Activated T-cell treated with anti-CD3 and anti-CD28 coated beads, Interleukin-2, amount 50 U/mL, for 4 hours (primary cell): ENCODE measurements around the gene GRM4. TPM values are rescaled to one million over a fixed set of nuclear protein-coding genes. Genes with fewer than 3 reads are reported as not detected.
"Not testable (repeated sequence)": the region's sequence is repeated elsewhere in the genome, so short reads cannot be mapped to it uniquely, and the experiment has no call there.

ENCODE experiments used
- ATAC-seq, 2 donors: fragments of 200-7000 bp; cut with Tn5 transposase; one replicate each; pipeline ENCODE4 v1.10.0; 2021
- DNase-seq: peaks from one replicate; pipeline ENCODE4 v3.0.0-alpha.2; 2020
- H3K27me3 Mint-ChIP-seq: one replicate; pipeline ENCODE4 v1.8.0; 2021; ENCODE audit warnings: low read depth, mixed read lengths
- H3K36me3 Mint-ChIP-seq: one replicate; pipeline ENCODE4 v1.8.0; 2022; ENCODE audit warnings: mixed read lengths; ENCODE audit not compliant: insufficient read depth
- H3K4me1 Mint-ChIP-seq: one replicate; pipeline ENCODE4 v1.8.0; 2021; ENCODE audit warnings: low read depth, mixed read lengths
- H3K4me3 Mint-ChIP-seq: one replicate; pipeline ENCODE4 v1.8.0; 2021; ENCODE audit warnings: mild to moderate bottlenecking, moderate library complexity, mixed read lengths
- H3K9me3 Mint-ChIP-seq: one replicate; pipeline ENCODE4 v1.8.0; 2021; ENCODE audit warnings: mixed read lengths
- total RNA-seq, 3 donors: library from RNA; stranded (reverse); gene quantifications; one replicate each; pipeline ENCODE4 v1.2.1, GENCODE V29; 2021

The GRM4 gene
- total RNA-seq, 3 donors from 2014 or later: 0.25 to 0.29 TPM; not detected in 1

GRCh38 chr6:34041998-34042397 is 103.9 kb downstream of the GRM4 start:
- not testable (repeated sequence) for ATAC-seq, H3K36me3 Mint-ChIP-seq, DNase-seq, H3K9me3 Mint-ChIP-seq, H3K27me3 Mint-ChIP-seq, H3K4me3 Mint-ChIP-seq
- peaks cover 12% of the 10 kb centered on the region for H3K4me1 Mint-ChIP-seq

DNA sequence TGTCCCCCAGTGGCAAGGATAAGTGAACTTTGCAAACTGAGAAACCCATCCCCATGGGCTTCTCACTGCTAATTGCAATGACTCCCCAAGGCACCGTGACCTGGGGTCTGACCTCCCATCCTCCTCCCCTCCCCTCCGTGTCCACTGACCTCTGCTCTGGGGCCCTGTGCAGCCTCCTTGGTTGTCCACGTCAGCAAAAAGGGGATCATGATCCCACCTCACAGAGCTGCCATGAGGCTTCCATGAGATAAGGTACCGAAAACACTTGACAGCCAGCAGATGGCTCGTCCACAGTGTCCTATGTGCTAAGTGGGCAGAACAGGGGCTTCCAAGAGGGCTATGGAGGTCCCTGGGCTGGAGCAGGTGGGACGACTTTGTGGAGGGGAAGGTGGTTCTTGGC is 104.5 kb downstream of the GRM4 start:
- no peak overlapping the region for H3K4me3 Mint-ChIP-seq
- ATAC-seq: no peak
- H3K36me3 Mint-ChIP-seq: no peaks in the 10 kb centered on the region
- H3K27me3 Mint-ChIP-seq: peaks cover 2% of the 10 kb centered on the region
- no peaks in the 10 kb centered on the region for H3K9me3 Mint-ChIP-seq
- H3K4me1 Mint-ChIP-seq: peaks cover 12% of the 10 kb centered on the region
- DNase-seq: no peak

- no peaks in the 10 kb centered on the region for H3K36me3 Mint-ChIP-seq
- no peaks in the 10 kb centered on the region for H3K9me3 Mint-ChIP-seq
- H3K4me1 Mint-ChIP-seq: peaks cover 7% of the 10 kb centered on the region
- ATAC-seq: no peak
- no peak overlapping the region for H3K4me3 Mint-ChIP-seq
- H3K27me3 Mint-ChIP-seq: no peaks in the 10 kb centered on the region
- no peak for DNase-seq
Measured at GRCh38 chr6:34039943-34040342, 105.9 kb downstream of the GRM4 start.

GRCh38 chr6:34037151-34037550 is 108.7 kb downstream of the GRM4 start:
- Mint-ChIP-seq H3K4me3 (no peak overlapping the region), H3K36me3 (no peaks in the 10 kb centered on the region), H3K27me3 (peaks cover under 1% of the 10 kb centered on the region)

DNA sequence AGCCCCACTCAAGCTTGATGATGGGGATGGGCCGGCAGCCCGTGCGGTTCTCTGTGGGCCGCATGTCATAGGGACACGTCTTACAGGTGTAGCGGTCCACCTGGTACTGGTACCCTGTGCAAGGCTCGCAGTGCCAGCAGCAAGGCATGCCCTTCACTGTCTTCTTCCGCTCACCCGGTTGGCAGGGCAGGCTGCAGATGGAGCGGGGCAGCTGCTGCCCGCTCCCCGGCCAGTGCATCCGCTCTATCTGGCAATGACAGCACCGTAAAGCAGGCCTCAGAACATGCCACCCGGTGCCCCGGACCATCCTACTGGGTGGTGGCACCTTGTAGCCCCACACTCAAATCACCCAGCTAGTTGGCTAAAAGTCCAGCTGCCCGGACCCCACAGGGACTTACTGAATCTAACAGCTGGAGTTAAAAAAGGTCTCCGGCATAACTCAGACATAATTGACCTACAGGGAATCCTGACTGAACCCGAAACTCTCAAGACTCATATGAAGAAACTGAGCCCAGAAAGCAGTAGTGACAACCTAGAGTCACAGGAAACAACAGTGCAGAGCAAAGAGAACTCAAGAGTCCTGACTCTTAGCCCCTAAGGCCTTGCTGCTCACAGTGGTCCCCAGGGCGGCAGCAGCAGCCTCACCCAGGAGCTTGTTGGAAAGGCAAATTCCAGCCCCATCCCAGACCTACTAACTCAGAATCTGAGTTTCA is 109.4 kb downstream of the GRM4 start:
- peaks cover 2% of the 10 kb centered on the region for H3K27me3 Mint-ChIP-seq
- DNase-seq: no peak
- H3K4me1 Mint-ChIP-seq: no peaks in the 10 kb centered on the region
- ATAC-seq: no peak
- no peak overlapping the region for H3K4me3 Mint-ChIP-seq
- H3K9me3 Mint-ChIP-seq: no peaks in the 10 kb centered on the region
- no peaks in the 10 kb centered on the region for H3K36me3 Mint-ChIP-seq

More at GRCh38 chr6:34037151-34037550, 108.7 kb downstream of the GRM4 start:
- Mint-ChIP-seq H3K4me1 (no peaks in the 10 kb centered on the region), H3K9me3 (no peaks in the 10 kb centered on the region)
- ATAC-seq (no peak), DNase-seq (no peak)

- no peak overlapping the region for H3K4me3 Mint-ChIP-seq
- no peaks in the 10 kb centered on the region for H3K36me3 Mint-ChIP-seq
- DNase-seq: no peak
Measured at GRCh38 chr6:34035704-34036356, 110.1 kb downstream of the GRM4 start.

DNA sequence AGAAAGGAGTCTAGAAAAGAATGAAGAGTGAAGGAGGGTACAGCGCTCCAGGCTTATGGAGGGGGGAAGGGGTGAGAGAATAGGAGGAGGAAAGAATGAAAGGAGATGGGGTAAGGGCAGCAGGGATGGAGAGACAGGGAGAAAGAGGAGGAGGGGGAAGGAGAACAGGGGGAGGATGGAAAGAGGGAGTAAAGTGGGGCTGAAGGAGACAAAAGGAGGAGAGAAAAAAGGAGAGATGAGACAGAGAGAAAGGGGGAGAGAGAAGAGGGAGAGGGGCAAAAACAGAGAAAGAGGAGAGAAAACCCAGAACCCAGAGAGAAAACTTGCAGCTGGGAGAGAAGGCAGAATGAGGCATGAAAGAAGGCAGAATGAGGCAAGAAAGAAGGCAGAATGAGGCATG is 110.7 kb downstream of the GRM4 start:
- no peaks in the 10 kb centered on the region for H3K9me3 Mint-ChIP-seq
- no peak overlapping the region for H3K4me3 Mint-ChIP-seq
- H3K27me3 Mint-ChIP-seq: peaks cover 2% of the 10 kb centered on the region
- H3K36me3 Mint-ChIP-seq: no peaks in the 10 kb centered on the region
- DNase-seq (no peak), ATAC-seq (no peak)
- H3K4me1 Mint-ChIP-seq: no peaks in the 10 kb centered on the region

More at GRCh38 chr6:34035704-34036356, 110.1 kb downstream of the GRM4 start:
- no peak for ATAC-seq
- H3K9me3 Mint-ChIP-seq: no peaks in the 10 kb centered on the region
- no peaks in the 10 kb centered on the region for H3K4me1 Mint-ChIP-seq
- peaks cover 2% of the 10 kb centered on the region for H3K27me3 Mint-ChIP-seq

DNA sequence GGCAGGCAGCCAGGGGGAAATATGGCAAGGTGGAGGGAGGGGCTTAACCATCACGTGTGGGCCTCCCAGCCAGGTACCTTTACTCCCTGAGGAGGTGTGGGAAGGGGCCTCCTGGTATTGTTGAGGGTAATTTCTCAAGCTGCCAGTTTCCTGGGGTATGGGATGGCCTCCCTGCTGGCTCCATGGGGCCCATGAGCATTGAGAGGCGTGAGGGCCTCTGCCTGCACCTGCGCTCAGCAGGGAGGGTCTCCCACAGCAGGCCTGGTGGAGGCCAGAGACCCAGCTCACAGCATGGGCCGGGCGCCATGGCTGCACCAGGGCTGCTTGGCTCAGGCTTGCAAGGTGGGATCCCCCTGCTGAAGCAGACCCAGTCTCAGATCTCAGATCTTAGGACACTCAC is 113.0 kb downstream of the GRM4 start:
- H3K9me3 Mint-ChIP-seq: no peaks in the 10 kb centered on the region
- no peak for DNase-seq
- no peaks in the 10 kb centered on the region for H3K36me3 Mint-ChIP-seq
- no peaks in the 10 kb centered on the region for H3K4me1 Mint-ChIP-seq
- no peak for ATAC-seq
- H3K4me3 Mint-ChIP-seq: no peak overlapping the region
- peaks cover 2% of the 10 kb centered on the region for H3K27me3 Mint-ChIP-seq

DNA sequence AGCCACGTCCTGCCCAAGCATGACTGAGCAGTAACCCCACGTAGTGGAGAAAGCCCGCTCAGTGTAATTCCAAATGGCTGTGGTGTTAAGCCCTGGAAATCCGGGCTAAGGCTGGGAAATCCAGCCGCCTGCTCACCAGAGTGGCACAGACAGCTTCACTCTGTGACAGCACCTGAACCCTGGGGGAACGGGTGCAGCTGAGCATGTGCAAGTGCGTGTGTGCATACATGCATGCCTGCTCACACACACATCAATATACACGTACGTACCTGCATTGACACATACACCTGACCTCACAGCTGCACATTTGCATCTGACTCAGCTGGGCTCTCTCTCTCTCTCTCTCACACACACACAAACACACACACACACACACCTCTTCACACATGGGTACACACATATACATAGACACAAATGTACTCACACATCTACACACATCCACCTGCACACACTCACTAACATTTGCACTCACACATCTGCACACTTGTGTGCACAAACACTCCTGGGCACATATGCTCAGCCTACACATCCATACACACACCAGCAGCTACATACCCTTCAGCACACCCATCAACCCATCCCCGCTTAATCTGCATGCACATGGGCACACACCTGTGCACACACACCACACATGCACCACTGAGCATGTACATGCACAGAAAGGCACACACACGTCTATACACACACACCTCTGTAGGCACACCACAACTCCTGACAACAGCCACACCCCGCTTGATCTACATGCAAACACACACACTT is 114.1 kb downstream of the GRM4 start:
- Mint-ChIP-seq H3K36me3 (no peaks in the 10 kb centered on the region), H3K4me3 (no peak overlapping the region), H3K27me3 (peaks cover 2% of the 10 kb centered on the region), H3K9me3 (no peaks in the 10 kb centered on the region), H3K4me1 (no peaks in the 10 kb centered on the region)
- no peak for DNase-seq
- no peak for ATAC-seq

- no peaks in the 10 kb centered on the region for H3K9me3 Mint-ChIP-seq
Measured at GRCh38 chr6:34030831-34031624, 114.9 kb downstream of the GRM4 start.

GRCh38 chr6:34029489-34030280 is 116.2 kb downstream of the GRM4 start:
- peaks cover 2% of the 10 kb centered on the region for H3K27me3 Mint-ChIP-seq
- H3K4me1 Mint-ChIP-seq: no peaks in the 10 kb centered on the region

More at GRCh38 chr6:34030831-34031624, 114.9 kb downstream of the GRM4 start:
- no peak for ATAC-seq
- H3K4me1 Mint-ChIP-seq: no peaks in the 10 kb centered on the region
- no peaks in the 10 kb centered on the region for H3K36me3 Mint-ChIP-seq
- H3K4me3 Mint-ChIP-seq: no peak overlapping the region
- no peak for DNase-seq
- H3K27me3 Mint-ChIP-seq: peaks cover 2% of the 10 kb centered on the region

DNA sequence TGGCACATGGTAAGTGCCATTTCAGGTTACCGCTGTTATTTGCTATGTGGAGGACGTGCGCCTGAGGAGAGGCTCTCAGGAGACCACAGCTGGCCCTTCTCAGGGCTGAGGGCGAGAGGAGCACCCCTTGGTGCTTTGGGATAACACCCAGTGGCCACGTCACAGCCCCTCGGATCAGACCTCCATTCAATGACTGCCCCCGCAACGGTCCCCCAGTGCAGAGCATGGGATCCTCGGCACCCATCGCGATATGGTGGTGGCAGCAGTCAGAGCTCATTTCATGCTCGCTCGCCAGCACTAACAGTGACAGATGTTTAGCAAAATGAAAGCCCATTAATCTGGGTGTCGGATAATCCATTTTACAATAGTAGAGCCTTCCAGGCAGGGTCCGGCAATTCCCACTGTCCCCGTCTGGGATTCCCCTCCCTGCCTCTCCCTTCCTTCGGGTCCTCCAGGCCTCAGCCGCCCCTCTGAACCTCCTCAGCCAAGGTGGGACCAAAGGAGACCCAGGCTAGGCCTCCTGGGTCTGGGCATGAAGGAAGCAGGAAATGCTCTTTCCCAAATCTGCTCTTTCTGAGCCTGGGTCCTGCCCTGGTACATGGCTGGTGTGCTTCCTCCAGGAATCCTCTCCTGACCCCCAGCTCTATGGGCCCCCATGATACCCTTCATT is 117.1 kb downstream of the GRM4 start:
- H3K4me3 Mint-ChIP-seq: no peak overlapping the region
- ATAC-seq (no peak), DNase-seq (no peak)
- H3K9me3 Mint-ChIP-seq: no peaks in the 10 kb centered on the region
- peaks cover 2% of the 10 kb centered on the region for H3K27me3 Mint-ChIP-seq
- H3K36me3 Mint-ChIP-seq: no peaks in the 10 kb centered on the region
- no peaks in the 10 kb centered on the region for H3K4me1 Mint-ChIP-seq

More at GRCh38 chr6:34029489-34030280, 116.2 kb downstream of the GRM4 start:
- no peaks in the 10 kb centered on the region for H3K36me3 Mint-ChIP-seq
- H3K9me3 Mint-ChIP-seq: no peaks in the 10 kb centered on the region
- DNase-seq: no peak
- ATAC-seq: no peak
- no peak overlapping the region for H3K4me3 Mint-ChIP-seq

DNA sequence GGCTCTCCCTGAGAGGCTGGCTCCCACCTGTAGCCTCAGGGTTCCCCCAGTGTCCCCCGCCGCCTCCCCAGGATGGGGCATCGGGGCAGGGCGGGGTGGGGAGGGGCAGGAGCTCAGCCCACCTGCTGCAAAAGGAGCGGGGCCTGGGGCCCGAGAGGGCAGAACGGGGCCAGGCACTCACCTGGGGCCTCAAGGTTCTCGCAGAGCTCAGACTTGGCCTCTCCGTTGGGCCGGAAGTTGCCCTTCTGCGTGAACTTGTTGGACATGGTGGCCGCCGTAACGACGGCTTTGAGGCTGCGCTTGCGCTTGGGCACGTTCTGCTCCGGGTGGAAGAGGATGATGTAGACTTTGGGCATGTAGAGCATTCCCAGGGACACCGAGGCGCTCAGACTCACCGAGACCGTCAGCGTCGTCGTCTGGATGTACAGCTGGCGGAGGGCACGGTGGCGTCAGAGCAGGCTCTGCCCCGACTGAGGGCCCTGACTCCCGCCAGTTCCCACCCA is 117.9 kb downstream of the GRM4 start:
- H3K4me1 Mint-ChIP-seq: no peaks in the 10 kb centered on the region

More for the DNA sequence above, 117.9 kb downstream of the GRM4 start:
- no peaks in the 10 kb centered on the region for H3K9me3 Mint-ChIP-seq
- ATAC-seq: no peak
- H3K4me3 Mint-ChIP-seq: no peak overlapping the region
- peaks cover 2% of the 10 kb centered on the region for H3K27me3 Mint-ChIP-seq
- H3K36me3 Mint-ChIP-seq: no peaks in the 10 kb centered on the region
- no peak for DNase-seq
